ENCODE results near the gene NDUFA12.

GRCh38 chr12:95051241-95051640 lies 47.7 kb upstream of the NDUFA12 start:
- no peak for TF ChIP-seq CTCF (IDR thresholded peaks at IDR 0.05 in 8 of 11, conservative IDR thresholded peaks at IDR 0.05 in 3 of 11)
- TF ChIP-seq POLR2AphosphoS5 (IDR thresholded peaks at IDR 0.05): no peak

All from spleen (tissue), 7 donors.